ENCODE measurements around the gene MRPL39.

The MRPL39 gene

DNA sequence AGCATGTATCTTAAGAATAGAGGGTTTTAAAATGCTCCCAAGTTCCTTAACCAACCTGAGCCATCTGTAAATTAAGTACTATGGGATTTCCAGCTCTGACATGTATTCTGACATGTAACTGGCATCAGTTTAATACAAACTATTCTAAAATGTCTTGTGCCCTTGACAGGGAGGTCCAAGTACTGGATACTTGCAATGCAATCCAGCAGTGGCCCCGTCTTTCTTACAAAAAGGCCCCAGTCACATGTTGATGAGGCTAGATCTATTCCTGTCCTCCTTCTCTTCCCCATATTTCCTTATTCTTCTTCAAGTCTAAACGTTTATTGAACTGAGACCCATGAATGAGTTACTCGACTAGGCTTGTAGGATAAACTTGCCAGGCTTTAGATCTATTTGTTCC is 46.4 kb downstream of the MRPL39 start (continued):
- TF ChIP-seq, protein P1, sequence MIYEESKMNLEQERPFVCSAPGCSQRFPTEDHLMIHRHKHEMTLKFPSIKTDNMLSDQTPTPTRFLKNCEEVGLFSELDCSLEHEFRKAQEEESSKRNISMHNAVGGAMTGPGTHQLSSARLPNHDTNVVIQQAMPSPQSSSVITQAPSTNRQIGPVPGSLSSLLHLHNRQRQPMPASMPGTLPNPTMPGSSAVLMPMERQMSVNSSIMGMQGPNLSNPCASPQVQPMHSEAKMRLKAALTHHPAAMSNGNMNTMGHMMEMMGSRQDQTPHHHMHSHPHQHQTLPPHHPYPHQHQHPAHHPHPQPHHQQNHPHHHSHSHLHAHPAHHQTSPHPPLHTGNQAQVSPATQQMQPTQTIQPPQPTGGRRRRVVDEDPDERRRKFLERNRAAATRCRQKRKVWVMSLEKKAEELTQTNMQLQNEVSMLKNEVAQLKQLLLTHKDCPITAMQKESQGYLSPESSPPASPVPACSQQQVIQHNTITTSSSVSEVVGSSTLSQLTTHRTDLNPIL (CRISPR knock-in tag; IDR thresholded peaks at IDR 0.05; ENCODE audit: low read depth) = no peak
- TF ChIP-seq TOX (CRISPR knock-in tag; IDR thresholded peaks at IDR 0.05; ENCODE audit: borderline replicate concordance) (no peak), ZNF565 (CRISPR knock-in tag; conservative IDR thresholded peaks at IDR 0.05; ENCODE audit: low read depth) (no peak), SNAI2 (CRISPR knock-in tag; IDR thresholded peaks at IDR 0.05) (no peak), ESRRG (CRISPR knock-in tag; IDR thresholded peaks at IDR 0.05) (no peak), BACH2 (CRISPR knock-in tag; IDR thresholded peaks at IDR 0.05; ENCODE audit: borderline replicate concordance) (no peak)

DNA sequence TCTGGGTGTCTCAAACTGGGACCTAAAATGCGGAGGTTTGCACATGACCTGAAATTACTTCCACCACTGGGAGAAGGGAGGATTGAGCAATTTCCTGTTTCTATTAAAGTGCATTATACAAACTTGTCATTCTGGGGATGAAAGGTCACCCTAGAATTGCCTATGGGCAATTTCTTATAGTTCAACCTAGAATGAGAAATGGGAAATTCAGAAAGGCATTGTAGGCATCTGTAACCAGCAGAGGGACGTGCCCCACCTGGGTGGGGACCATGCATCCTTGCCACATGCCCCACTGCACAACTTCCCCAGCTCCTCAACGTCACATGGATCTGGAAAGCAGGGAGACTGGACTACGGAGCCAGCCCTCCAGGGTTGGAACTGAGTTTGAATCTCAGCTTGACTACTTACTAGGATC is 47.0 kb downstream of the MRPL39 start:
- TF ChIP-seq ZFP3 (CRISPR knock-in tag; IDR thresholded peaks at IDR 0.05) (no peak), TOX (CRISPR knock-in tag; IDR thresholded peaks at IDR 0.05; ENCODE audit: borderline replicate concordance) (no peak), TCF4 (CRISPR knock-in tag; IDR thresholded peaks at IDR 0.05; ENCODE audit: borderline replicate concordance) (no peak), ZNF8 (CRISPR knock-in tag; IDR thresholded peaks at IDR 0.05) (no peak), CSRNP3 (CRISPR knock-in tag; IDR thresholded peaks at IDR 0.05) (no peak), GLIS3 (CRISPR knock-in tag; IDR thresholded peaks at IDR 0.05) (no peak), ESRRG (CRISPR knock-in tag; IDR thresholded peaks at IDR 0.05) (no peak), SNAI2 (CRISPR knock-in tag; IDR thresholded peaks at IDR 0.05) (no peak), ZNF565 (CRISPR knock-in tag; conservative IDR thresholded peaks at IDR 0.05; ENCODE audit: low read depth) (no peak), ISL1 (CRISPR knock-in tag; IDR thresholded peaks at IDR 0.05) (no peak), POU6F1 (CRISPR knock-in tag; IDR thresholded peaks at IDR 0.05; ENCODE audit: borderline replicate concordance, low read depth) (no peak), PATZ1 (CRISPR knock-in tag; IDR thresholded peaks at IDR 0.05; ENCODE audit: borderline replicate concordance) (no peak), OSR1 (CRISPR knock-in tag; IDR thresholded peaks at IDR 0.05) (no peak), PPARA (CRISPR knock-in tag; IDR thresholded peaks at IDR 0.05; ENCODE audit: borderline replicate concordance) (no peak), ARNTL (CRISPR knock-in tag; IDR thresholded peaks at IDR 0.05; ENCODE audit: borderline replicate concordance, low read depth) (no peak), ZC3H10 (CRISPR knock-in tag; IDR thresholded peaks at IDR 0.05) (no peak), CSDC2 (CRISPR knock-in tag; IDR thresholded peaks at IDR 0.05) (no peak), RARB (CRISPR knock-in tag; IDR thresholded peaks at IDR 0.05) (no peak)
- TF ChIP-seq, protein P2, sequence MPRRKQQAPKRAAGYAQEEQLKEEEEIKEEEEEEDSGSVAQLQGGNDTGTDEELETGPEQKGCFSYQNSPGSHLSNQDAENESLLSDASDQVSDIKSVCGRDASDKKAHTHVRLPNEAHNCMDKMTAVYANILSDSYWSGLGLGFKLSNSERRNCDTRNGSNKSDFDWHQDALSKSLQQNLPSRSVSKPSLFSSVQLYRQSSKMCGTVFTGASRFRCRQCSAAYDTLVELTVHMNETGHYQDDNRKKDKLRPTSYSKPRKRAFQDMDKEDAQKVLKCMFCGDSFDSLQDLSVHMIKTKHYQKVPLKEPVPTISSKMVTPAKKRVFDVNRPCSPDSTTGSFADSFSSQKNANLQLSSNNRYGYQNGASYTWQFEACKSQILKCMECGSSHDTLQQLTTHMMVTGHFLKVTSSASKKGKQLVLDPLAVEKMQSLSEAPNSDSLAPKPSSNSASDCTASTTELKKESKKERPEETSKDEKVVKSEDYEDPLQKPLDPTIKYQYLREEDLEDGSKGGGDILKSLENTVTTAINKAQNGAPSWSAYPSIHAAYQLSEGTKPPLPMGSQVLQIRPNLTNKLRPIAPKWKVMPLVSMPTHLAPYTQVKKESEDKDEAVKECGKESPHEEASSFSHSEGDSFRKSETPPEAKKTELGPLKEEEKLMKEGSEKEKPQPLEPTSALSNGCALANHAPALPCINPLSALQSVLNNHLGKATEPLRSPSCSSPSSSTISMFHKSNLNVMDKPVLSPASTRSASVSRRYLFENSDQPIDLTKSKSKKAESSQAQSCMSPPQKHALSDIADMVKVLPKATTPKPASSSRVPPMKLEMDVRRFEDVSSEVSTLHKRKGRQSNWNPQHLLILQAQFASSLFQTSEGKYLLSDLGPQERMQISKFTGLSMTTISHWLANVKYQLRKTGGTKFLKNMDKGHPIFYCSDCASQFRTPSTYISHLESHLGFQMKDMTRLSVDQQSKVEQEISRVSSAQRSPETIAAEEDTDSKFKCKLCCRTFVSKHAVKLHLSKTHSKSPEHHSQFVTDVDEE (CRISPR knock-in tag; IDR thresholded peaks at IDR 0.05) = no peak
- TF ChIP-seq, protein P1 (CRISPR knock-in tag; IDR thresholded peaks at IDR 0.05; ENCODE audit: low read depth) = no peak

More for the DNA sequence above, 47.0 kb downstream of the MRPL39 start:
- ATAC-seq = no peak

Data from SK-N-SH treated with all-trans-retinoic acid at 6 μM for 48 hours (cell line).